Measurements from ENCODE around the gene SMARCAL1.
"Not testable (repeated sequence)": the region's sequence is repeated elsewhere in the genome, so short reads cannot be mapped to it uniquely, and the experiment has no call there.

SMARCAL1 gene

GRCh38 chr2:216503159-216503629, 90.9 kb downstream of the SMARCAL1 start:
- DNase-seq: no peak

DNA sequence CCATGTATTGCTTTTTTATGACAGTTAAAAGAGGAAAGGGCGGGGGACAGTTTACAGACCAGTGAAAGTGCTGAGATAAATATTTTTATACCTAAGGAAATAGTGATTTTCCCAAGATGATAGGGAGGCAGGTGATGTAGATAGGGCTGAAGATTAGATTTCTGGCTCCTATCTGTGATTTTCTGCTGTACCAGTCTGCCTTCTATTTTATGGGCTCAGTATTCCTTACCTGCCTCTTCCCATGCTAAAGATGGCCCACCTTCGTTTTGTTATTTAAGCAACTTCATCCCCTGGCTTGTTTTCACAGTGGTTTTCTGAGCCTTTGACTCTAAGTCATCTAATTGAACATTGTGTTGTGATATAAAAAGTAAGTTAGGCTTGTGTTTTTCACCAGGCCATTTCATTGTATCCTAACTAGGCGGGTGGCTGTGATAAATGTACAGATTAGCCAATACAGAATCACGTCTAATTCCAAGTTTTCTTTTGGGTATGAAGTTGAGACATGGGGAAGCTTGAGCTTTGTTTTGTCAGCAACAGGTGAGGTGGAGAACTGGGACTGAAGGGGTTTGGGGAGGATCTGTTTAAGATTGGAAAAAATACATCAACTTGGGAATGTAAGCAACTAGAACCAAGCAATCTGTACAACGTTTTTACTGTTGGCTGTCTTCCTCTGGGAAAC, 91.6 kb downstream of the SMARCAL1 start:
- DNase-seq: no peak

DNA sequence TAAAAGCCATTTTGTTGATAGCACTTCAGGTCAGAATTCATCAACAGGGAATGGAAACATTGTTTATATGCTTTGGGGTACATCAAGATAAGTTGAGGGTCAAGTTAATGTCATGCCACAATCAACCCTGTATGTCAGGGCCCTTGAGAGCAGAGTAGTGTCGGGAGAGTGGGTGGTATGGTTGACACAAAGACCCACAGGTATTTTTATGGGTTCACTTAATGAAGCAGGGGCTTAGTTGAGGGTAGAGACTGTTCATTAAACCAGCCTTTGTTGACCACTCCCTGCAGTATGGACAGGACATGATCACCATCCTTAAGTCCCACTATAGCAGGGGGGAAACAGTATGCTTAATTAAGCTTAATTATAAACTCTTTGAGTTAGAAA, 92.1 kb downstream of the SMARCAL1 start:
- DNase-seq: no peak

DNA sequence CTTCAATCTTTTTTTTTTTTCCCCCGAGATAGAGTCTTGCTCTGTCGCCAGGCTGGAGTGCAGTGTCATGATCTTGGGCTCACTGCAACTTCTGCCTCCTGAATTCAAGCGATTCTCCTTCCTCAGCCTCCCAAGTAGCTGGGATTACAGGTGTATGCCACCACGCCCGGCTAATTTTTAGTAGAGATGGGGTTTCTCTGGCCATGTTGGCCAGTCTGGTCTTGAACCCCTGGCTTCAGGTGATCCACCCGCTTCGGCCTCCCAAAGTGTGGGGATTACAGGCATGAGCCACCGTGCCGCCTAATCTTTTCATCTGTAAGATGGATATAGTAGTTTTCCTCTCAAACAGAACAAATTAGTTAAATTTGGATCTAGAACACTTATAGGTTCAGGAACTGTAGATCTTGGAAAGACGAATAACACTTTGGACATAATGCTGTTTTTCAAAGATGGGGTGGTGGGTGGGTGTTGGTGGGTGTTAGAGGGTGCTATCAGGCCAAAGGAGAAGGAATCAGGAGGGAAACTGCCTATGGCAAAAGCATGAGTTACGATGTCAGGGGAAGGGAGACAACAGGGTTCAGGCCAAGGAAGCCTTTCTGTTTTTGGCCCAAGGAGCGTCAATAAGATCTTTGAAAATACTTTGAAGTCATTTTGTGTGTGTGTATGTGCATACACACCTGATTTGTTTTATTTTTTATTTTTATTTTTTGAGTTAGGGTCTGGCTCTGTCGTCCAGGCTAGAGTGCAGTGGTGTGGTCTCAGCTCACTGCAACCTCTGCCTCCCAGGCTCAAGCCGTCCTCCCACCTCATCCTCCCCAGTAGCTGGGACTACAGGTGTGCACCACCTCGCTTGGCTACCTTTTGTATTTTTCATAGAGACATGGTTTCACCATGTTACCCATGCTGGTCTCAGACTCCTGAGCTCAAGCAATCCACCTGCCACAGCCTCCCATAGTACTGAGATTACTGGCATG, 93.1 kb downstream of the SMARCAL1 start:
- no peak for DNase-seq

DNA sequence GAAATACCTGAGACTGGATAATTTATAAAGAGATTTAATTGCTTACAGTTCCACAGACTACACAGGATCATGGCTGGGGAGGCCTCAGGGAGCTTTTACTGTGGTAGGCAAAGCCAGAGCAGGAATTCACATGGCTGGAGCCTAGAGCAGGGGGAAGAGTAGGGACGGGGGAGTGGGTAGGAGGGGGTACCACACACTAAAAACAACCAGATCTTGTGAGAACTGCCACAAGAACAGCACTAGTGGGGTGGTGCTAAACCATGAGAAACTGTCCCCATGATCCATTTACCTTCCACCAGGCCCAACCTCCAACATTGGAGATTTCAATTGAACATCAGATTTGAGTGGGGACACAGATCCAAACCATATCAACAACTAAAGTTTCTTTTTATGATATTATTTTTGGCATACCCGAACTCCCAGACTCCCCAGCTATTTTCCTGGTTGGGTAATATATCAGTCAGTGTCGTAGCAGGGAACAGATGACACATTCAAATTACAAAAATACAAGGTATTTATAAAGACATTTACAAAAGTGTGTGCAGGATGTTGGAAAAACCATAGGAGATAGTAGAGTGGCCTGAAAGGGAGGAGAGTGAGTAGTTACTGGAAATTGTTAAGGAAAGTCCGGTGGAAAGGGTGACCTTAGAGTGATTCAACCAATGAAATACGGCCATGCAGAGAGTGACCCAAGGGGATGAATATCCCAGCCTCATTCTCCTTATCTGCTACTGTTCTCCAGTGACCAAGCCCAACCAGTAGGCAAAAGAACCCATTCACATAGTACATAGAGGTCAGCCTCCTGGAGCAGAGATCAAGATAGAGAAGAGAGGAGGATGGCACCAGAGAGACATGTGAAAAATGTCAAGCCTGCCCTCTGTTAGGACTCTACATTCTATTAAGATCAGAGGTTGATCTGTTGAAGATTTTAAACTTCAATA, 95.2 kb downstream of the SMARCAL1 start:
- DNase-seq: no peak

DNA sequence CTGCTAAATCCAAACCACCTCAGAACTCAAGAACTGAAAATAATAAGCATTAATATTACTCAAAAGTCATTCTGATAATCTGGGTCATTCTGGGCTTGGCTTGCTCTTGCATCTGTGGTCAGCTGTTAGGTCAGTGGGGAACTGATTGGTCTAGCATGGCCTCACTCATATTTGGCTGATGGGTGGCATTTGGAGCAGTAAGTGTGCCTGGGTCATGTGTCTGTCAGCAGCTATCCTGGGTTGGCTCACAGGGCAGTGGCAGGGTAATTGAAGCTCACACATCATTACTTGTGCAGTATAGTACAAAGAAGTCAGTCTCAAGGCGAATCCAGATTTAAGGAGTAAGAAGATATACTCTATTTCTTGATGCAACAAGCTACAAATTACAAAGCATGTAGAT, 95.9 kb downstream of the SMARCAL1 start:
- DNase-seq: no peak

- no peak for DNase-seq
These were observed 104.6 kb downstream of the SMARCAL1 start for GRCh38 chr2:216516730-216517350.

DNA sequence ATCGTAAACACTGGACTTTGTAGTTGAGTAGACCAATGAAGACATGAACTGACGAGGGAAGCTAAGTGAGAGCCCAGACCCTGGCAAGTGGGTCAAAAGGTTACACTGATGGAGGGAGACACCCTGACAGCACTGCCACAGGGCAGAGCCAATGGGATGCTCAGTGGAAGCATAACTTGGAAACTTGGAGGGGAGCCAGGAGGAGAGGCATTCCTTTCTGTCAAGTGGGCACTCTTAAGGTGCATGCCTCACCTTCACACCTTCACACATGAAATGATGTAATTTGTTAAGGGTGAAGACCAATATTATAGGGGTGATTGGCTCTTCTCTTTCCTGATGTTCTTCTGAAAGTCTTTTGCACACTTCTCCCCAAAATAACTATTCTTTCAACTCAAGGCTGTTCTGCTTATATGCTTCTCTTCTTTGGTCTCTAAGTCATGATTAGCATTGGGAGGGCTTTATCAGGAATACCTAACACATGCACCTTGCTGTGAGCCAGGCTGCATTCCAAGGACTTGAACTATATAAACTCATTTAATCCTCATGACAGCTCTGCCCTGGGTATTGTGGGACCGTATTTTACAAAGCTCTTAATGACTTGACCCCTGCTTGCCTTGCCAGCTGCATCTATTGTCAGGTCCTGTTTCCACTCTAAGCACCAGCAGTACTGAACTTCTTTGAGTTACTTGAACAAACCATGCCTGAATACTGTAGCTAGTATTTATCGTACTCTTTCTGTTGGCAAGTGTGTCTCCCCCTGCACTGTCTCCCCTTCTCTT, 105.4 kb downstream of the SMARCAL1 start:
- no peak for DNase-seq

- DNase-seq: not testable (repeated sequence)
These were observed 106.4 kb downstream of the SMARCAL1 start for GRCh38 chr2:216518566-216519119.

GRCh38 chr2:216519154-216519762, 107.0 kb downstream of the SMARCAL1 start:
- DNase-seq: no peak

DNA sequence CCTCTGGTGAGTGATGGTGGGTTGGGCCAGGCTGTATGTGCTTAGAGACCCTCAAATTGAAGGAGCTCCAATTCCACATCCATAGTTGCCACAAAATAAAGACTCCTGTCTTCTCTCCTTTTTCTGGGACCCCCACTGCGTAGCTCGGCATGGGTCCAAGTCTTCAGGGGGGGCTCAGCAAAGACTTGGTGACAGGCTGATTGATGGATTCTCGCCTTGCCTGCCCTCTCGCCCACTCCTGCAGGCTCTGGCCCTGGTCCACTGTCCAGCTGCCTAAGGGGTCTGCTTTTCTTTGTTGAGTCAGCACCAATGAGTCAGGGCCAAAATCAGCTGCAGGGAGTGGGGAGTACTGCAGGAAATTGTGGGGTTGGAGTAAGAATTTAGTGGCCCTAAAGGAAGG, 107.8 kb downstream of the SMARCAL1 start:
- no peak for DNase-seq

DNA sequence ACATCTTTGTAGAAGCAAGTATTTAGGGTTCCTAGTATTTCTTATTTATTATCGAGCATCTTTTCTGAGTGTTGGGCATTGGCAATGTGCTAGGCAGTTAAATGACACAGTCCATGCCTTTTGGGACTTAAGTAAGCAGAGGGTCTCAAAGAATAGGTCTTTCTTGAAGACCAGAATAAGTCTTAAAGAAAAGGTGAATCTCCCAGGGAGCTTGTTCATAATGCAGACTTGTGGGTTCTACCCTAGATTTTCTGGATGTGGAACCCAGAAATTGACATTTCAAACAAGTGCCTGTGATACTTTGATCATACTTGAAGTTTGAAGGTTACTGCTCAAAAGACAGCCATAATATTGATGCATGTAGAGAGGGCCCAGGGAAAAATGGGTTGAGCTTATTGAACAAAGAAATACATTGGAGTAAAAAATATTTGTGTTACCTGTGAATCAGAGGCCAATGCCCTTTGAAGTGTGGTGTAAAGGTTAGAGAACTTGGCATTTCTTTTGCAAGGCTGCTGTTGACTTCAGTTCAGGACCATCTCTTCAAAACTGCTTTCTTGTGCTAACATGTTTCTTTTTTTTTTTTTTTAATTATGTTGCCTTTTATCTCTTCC, 110.7 kb downstream of the SMARCAL1 start:
- DNase-seq: no peak

DNA sequence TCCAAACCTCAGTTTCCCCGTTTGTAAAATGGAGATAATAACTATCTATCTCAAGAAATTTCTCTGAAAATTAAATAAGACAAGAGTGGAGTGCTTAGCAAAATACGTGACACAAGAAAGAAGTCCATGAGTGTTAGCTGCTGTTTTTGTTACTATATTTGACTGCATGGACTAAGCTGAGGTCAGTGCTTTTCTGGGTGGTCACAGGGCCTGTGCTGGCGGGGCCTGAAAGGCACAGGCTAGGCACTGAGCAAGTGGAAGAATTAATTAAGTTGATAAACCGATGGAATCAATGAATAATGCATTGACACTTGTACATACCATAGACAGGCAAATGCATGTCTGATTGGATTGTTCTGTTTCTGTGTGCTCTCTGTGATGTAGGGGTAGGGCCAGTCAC, 113.7 kb downstream of the SMARCAL1 start:
- no peak for DNase-seq

- no peak for DNase-seq
These were observed 114.7 kb downstream of the SMARCAL1 start for GRCh38 chr2:216526939-216527338.

DNA sequence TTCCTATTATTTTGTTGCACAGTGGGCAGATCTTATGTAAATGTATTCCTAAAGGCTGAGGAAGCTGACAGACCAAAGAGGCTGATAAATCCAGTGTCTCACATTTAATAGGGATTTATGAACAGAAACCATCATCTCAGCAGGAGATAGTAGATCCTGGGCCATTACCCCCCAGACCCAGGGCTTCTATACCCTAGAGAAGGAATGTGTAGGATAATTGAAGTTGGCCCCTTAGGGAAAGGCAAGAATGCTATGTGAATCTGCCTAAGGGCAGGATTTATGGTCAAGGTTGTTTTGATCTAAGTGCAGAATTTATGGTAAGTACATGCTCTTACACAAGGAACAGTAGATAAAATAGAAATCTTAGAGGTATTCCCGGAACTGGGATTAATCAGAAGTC, 115.3 kb downstream of the SMARCAL1 start:
- no peak for DNase-seq

- no peak for DNase-seq
These were observed 120.3 kb downstream of the SMARCAL1 start for GRCh38 chr2:216532562-216532961.
